Inferior parietal cortex (tissue), 1 donor: ENCODE data around the gene RNF126.
"Not testable (repeated sequence)": the region's sequence is repeated elsewhere in the genome, so short reads cannot be mapped to it uniquely, and the experiment has no call there.

Experiments used
- DNase-seq: peaks from one replicate; pipeline ENCODE4 v3.0.0-alpha.2; 2016; ENCODE audit errors: extremely low spot score

RNF126 gene

GRCh38 chr19:628168-628567, 34.8 kb downstream of the RNF126 start:
- DNase-seq: no peak

GRCh38 chr19:626566-626965, 36.4 kb downstream of the RNF126 start:
- DNase-seq: not testable (repeated sequence)

- DNase-seq: no peak
Observed at GRCh38 chr19:625257-625656, 37.8 kb downstream of the RNF126 start.

- no peak for DNase-seq
Observed at GRCh38 chr19:624433-625109, 38.4 kb downstream of the RNF126 start.

- DNase-seq: no peak
Observed at GRCh38 chr19:623974-624373, 39.0 kb downstream of the RNF126 start.

GRCh38 chr19:623175-623916, 39.7 kb downstream of the RNF126 start:
- no peak for DNase-seq

- no peak for DNase-seq
Observed at GRCh38 chr19:622666-623065, 40.3 kb downstream of the RNF126 start.

- no peak for DNase-seq
Observed at GRCh38 chr19:621819-622218, 41.2 kb downstream of the RNF126 start.

- not testable (repeated sequence) for DNase-seq
Observed at GRCh38 chr19:621191-621590, 41.8 kb downstream of the RNF126 start.

- DNase-seq: no peak
Observed at GRCh38 chr19:620166-620862, 42.7 kb downstream of the RNF126 start.

- DNase-seq: no peak
Observed at GRCh38 chr19:619286-620002, 43.6 kb downstream of the RNF126 start.

GRCh38 chr19:618674-619285, 44.2 kb downstream of the RNF126 start:
- no peak for DNase-seq

GRCh38 chr19:618247-618619, 44.8 kb downstream of the RNF126 start:
- no peak for DNase-seq

GRCh38 chr19:617551-618246, 45.3 kb downstream of the RNF126 start:
- DNase-seq: no peak

- no peak for DNase-seq
Observed at GRCh38 chr19:616747-617526, 46.1 kb downstream of the RNF126 start.

- no peak for DNase-seq
Observed at GRCh38 chr19:616062-616700, 46.8 kb downstream of the RNF126 start.

GRCh38 chr19:615619-616018, 47.4 kb downstream of the RNF126 start:
- no peak for DNase-seq

GRCh38 chr19:613732-614567, 49.1 kb downstream of the RNF126 start:
- DNase-seq: no peak

GRCh38 chr19:612941-613340, 50.1 kb downstream of the RNF126 start:
- DNase-seq: no peak
